Fibroblast of lung (primary cell): Measurements from ENCODE around the gene EWSR1. TPM values are rescaled to one million over a fixed set of nuclear protein-coding genes. Genes with fewer than 3 reads are reported as not detected.

Source experiments
- DNase-seq, 2 donors: peaks; one replicate each; pipeline versions ENCODE4 v3.0.0 to v3.0.0-alpha.2; 2010; ENCODE audit warnings: low read depth in 2 of 2
- H2AFZ ChIP-seq: 2 replicates; pipeline ENCODE4 v1.5.1; 2012; ENCODE audit warnings: low read length, control low read depth, inconsistent platforms
- H3K27ac ChIP-seq: 2 replicates; pipeline ENCODE4 v1.5.1; 2011; ENCODE audit warnings: low read length, control low read depth; ENCODE audit not compliant: insufficient read depth
- H3K27me3 ChIP-seq: 2 replicates; pipeline ENCODE4 v1.5.1; 2011; ENCODE audit warnings: mild to moderate bottlenecking, low read length; ENCODE audit not compliant: control insufficient read depth, insufficient read depth
- H3K36me3 ChIP-seq: 2 replicates; pipeline ENCODE4 v1.5.1; 2011; ENCODE audit warnings: low read length; ENCODE audit not compliant: control insufficient read depth, insufficient read depth
- H3K4me1 ChIP-seq: 2 replicates; pipeline ENCODE4 v1.5.1; 2011; ENCODE audit warnings: low read length; ENCODE audit not compliant: control insufficient read depth, insufficient read depth; ENCODE audit errors: extremely low read depth
- H3K4me2 ChIP-seq: 2 replicates; pipeline ENCODE4 v1.5.1; 2011; ENCODE audit warnings: low read length, control low read depth; ENCODE audit not compliant: insufficient read depth; ENCODE audit errors: extremely low read depth
- H3K4me3 ChIP-seq, 4 experiments: fragments of 200-600 bp in 1 of 4; sonication (generic) in 1 of 4; replicated peaks in 1 of 4; 2 replicates each; pipeline ENCODE4 v1.5.1; 2011 to 2016; ENCODE audit warnings: low read length in 4 of 4, low read depth in 3 of 4, mild to moderate bottlenecking in 3 of 4, control low read depth in 2 of 4, inconsistent platforms in 1 of 4, mixed read lengths in 1 of 4; ENCODE audit not compliant: insufficient read depth in 1 of 4; ENCODE audit errors: control extremely low read depth in 1 of 4
- H3K79me2 ChIP-seq: 2 replicates; pipeline ENCODE4 v1.5.1; 2012; ENCODE audit warnings: mild to moderate bottlenecking, low read length, inconsistent platforms; ENCODE audit not compliant: control insufficient read depth, insufficient read depth
- H3K9ac ChIP-seq: 2 replicates; pipeline ENCODE4 v1.5.1; 2011; ENCODE audit warnings: mild to moderate bottlenecking, low read length, control low read depth; ENCODE audit not compliant: insufficient read depth
- H3K9me3 ChIP-seq: 2 replicates; pipeline ENCODE4 v1.5.1; 2012; ENCODE audit warnings: low read depth, low read length; ENCODE audit not compliant: control insufficient read depth, insufficient read depth
- H4K20me1 ChIP-seq: 2 replicates; pipeline ENCODE4 v1.5.1; 2011; ENCODE audit warnings: low read length; ENCODE audit not compliant: control insufficient read depth, insufficient read depth; ENCODE audit errors: extremely low read depth
- CTCF ChIP-seq, 2 donors: IDR thresholded peaks in 1 of 2; conservative IDR thresholded peaks in 1 of 2; 1 replicate in 1 of 2; 2 replicates in 1 of 2; pipeline ENCODE4 v1.5.1; 2011 to 2012; ENCODE audit warnings: low read length in 2 of 2, control low read depth in 1 of 2, inconsistent platforms in 1 of 2, low read depth in 1 of 2, mild to moderate bottlenecking in 1 of 2
- EZH2 ChIP-seq: IDR thresholded peaks from 2 replicates; pipeline ENCODE4 v1.5.1; 2012; ENCODE audit warnings: low read length, control low read depth, mild to moderate bottlenecking; ENCODE audit errors: missing control alignments
- polyA plus RNA-seq, 2 donors: library from polyadenylated mRNA; depleted of rRNA in 1 of 2; stranded (reverse) in 1 of 2; unstranded in 1 of 2; fragments of >200 nt; gene quantifications; 2 replicates each; pipeline ENCODE4 v1.2.1, GENCODE V29; 2011 to 2012; ENCODE audit warnings: missing spikeins in 1 of 2
- total RNA-seq: library from RNA; depleted of rRNA; stranded (reverse); fragments of >200 nt; gene quantifications from 2 replicates; pipeline ENCODE4 v1.2.1, GENCODE V29; 2014

Gene EWSR1
- total and polyA plus RNA-seq, 2 donors (not counting 1 experiment from before 2014, with no cell fraction given), result 150 to 172 TPM

- Histone ChIP-seq H4K20me1 (peaks cover 24% of the 10 kb centered on the region), H3K27ac (no peak overlapping the region), H3K79me2 (peaks cover 94% of the 10 kb centered on the region), H3K4me2 (no peak overlapping the region), H3K4me1 (peaks cover 13% of the 10 kb centered on the region), H3K27me3 (no peaks in the 10 kb centered on the region), H3K4me3 (no peak overlapping the region), H2AFZ (no peak overlapping the region), H3K36me3 (peaks cover 10% of the 10 kb centered on the region), H3K9ac (no peak overlapping the region), H3K9me3 (no peaks in the 10 kb centered on the region)
- TF ChIP-seq EZH2, result no peak
- no peak for TF ChIP-seq CTCF (conservative IDR thresholded peaks at IDR 0.05 in 1 of 2, IDR thresholded peaks at IDR 0.05 in 1 of 2; ENCODE audit: low read depth in 1 of 2, low read length in 2 of 2)
- DNase-seq, result no peak
Measured at GRCh38 chr22:29272624-29273023, 4.6 kb downstream of the EWSR1 start.

- Histone ChIP-seq H4K20me1 (peaks cover 22% of the 10 kb centered on the region), H2AFZ (no peak overlapping the region), H3K27me3 (no peaks in the 10 kb centered on the region), H3K27ac (no peak overlapping the region), H3K4me1 (peaks cover 7% of the 10 kb centered on the region), H3K79me2 (peaks cover 92% of the 10 kb centered on the region), H3K36me3 (peaks cover 13% of the 10 kb centered on the region), H3K4me3 (no peak overlapping the region), H3K4me2 (no peak overlapping the region), H3K9ac (no peak overlapping the region), H3K9me3 (no peaks in the 10 kb centered on the region)
- TF ChIP-seq CTCF (conservative IDR thresholded peaks at IDR 0.05 in 1 of 2, IDR thresholded peaks at IDR 0.05 in 1 of 2; ENCODE audit: low read depth in 1 of 2, low read length in 2 of 2), result no peak
- TF ChIP-seq EZH2, result no peak
- no peak for DNase-seq
Measured at GRCh38 chr22:29275167-29275566, 7.1 kb downstream of the EWSR1 start.

GRCh38 chr22:29275819-29276565, 7.9 kb downstream of the EWSR1 start:
- Histone ChIP-seq H3K4me2 (no peak overlapping the region), H2AFZ (no peak overlapping the region), H3K27me3 (no peaks in the 10 kb centered on the region), H3K79me2 (peaks cover 88% of the 10 kb centered on the region), H3K27ac (no peak overlapping the region), H3K9ac (no peak overlapping the region), H4K20me1 (peaks cover 17% of the 10 kb centered on the region), H3K4me3 (no peak overlapping the region), H3K9me3 (no peaks in the 10 kb centered on the region), H3K36me3 (peaks cover 13% of the 10 kb centered on the region), H3K4me1 (peaks cover 2% of the 10 kb centered on the region)
- DNase-seq, result no peak
- TF ChIP-seq EZH2 (no peak), CTCF (conservative IDR thresholded peaks at IDR 0.05 in 1 of 2, IDR thresholded peaks at IDR 0.05 in 1 of 2; ENCODE audit: low read depth in 1 of 2, low read length in 2 of 2) (no peak)
